HCT116 (cell line): Measurements from ENCODE around the gene IDH3G.

Experiments
- CEBPB ChIP-seq: IDR thresholded peaks from 2 replicates; pipeline ENCODE4 v1.6.1; 2012; ENCODE audit warnings: low read depth
- FOSL1 ChIP-seq: IDR thresholded peaks from 2 replicates; pipeline ENCODE4 v1.6.1; 2012; ENCODE audit warnings: low read depth
- POLR2A ChIP-seq: IDR thresholded peaks from 2 replicates; pipeline ENCODE4 v1.7.0; 2011; ENCODE audit warnings: borderline replicate concordance; ENCODE audit not compliant: insufficient read depth, insufficient read length; ENCODE audit errors: extremely low read depth
- YY1 ChIP-seq: IDR thresholded peaks from 2 replicates; pipeline ENCODE4 v1.6.1; 2011; ENCODE audit warnings: low read length, low read depth, moderate library complexity, mild to moderate bottlenecking; ENCODE audit not compliant: insufficient replicate concordance; ENCODE audit errors: extremely low read depth
- TF ChIP-seq, protein P1 (sequence below), 3 experiments: fragments of 200-600 bp in 1 of 3; sonication (generic) in 1 of 3; IDR thresholded peaks in 2 of 3; conservative IDR thresholded peaks in 1 of 3; 2 replicates each; pipeline ENCODE4 v1.5.1; 2012 to 2017; ENCODE audit warnings: low read depth in 2 of 3, low read length in 2 of 3, antibody characterized with exemption in 1 of 3, borderline replicate concordance in 1 of 3, control low read depth in 1 of 3, mild to moderate bottlenecking in 1 of 3, mixed read lengths in 1 of 3, mixed run types in 1 of 3, moderate library complexity in 1 of 3; ENCODE audit not compliant: insufficient read depth in 1 of 3

DNA sequence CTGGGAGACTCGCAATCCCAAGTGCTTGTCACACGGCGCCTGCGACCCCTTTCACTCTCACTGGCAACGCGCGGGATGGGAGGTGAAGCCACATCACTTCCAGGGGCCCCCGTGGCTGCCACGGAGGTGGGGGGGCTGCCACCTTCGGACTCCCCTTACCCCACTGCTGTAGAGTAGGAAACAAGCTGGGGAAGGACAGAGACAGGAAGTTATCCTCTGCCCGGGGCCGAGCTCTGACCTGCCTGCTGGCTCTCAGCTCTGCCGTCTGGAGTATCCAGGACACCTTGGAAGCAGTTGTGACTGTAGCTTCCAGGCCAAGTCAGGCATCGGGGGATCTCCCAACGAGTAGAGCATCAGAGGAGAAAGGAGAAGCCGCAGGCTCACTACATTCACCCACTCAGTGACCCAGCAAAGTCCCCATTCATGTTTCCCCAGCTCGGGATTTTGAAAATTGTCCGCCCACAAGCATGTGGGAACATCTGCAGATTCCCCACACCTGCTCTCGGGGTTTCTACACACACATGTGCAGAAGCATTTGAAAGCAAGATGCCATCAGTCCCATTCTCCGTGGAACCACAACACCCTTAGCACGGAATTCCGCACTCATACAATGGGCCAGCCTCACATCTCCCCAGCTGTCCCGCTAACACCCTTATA, 25.3 kb upstream of the IDH3G start:
- TF ChIP-seq, protein P1, sequence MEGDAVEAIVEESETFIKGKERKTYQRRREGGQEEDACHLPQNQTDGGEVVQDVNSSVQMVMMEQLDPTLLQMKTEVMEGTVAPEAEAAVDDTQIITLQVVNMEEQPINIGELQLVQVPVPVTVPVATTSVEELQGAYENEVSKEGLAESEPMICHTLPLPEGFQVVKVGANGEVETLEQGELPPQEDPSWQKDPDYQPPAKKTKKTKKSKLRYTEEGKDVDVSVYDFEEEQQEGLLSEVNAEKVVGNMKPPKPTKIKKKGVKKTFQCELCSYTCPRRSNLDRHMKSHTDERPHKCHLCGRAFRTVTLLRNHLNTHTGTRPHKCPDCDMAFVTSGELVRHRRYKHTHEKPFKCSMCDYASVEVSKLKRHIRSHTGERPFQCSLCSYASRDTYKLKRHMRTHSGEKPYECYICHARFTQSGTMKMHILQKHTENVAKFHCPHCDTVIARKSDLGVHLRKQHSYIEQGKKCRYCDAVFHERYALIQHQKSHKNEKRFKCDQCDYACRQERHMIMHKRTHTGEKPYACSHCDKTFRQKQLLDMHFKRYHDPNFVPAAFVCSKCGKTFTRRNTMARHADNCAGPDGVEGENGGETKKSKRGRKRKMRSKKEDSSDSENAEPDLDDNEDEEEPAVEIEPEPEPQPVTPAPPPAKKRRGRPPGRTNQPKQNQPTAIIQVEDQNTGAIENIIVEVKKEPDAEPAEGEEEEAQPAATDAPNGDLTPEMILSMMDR (IDR thresholded peaks at IDR 0.05 in 2 of 3, conservative IDR thresholded peaks at IDR 0.05 in 1 of 3; ENCODE audit: borderline replicate concordance in 1 of 3, insufficient read depth in 1 of 3, low read depth in 2 of 3, low read length in 2 of 3) = no peak
- TF ChIP-seq CEBPB = no peak
- TF ChIP-seq POLR2A = no peak
- no peak for TF ChIP-seq FOSL1
- TF ChIP-seq YY1 = no peak
